Keratinocyte (primary cell): ENCODE data around the gene SRL. TPM values are rescaled to one million over a fixed set of nuclear protein-coding genes. Genes with fewer than 3 reads are reported as not detected.

Experiments
- DNase-seq: peaks from one replicate; pipeline ENCODE4 v3.0.0-alpha.2; 2011; ENCODE audit warnings: low read depth, missing footprints, low spot score
- FAIRE-seq: peaks from 2 replicates; lab custom pipeline; 2011; peaks lifted over from hg19 to GRCh38; lab: Jason Lieb, UNC
- H2AFZ ChIP-seq: 2 replicates; pipeline ENCODE4 v1.6.0; 2012; ENCODE audit warnings: low read length, control low read depth, inconsistent platforms; ENCODE audit not compliant: control insufficient read depth
- H3K27ac ChIP-seq: 2 replicates; pipeline ENCODE4 v1.5.1; 2011; ENCODE audit warnings: low read length; ENCODE audit not compliant: control insufficient read depth, insufficient read depth
- H3K27me3 ChIP-seq: 3 replicates; pipeline ENCODE4 v1.6.0; 2011; ENCODE audit warnings: low read length; ENCODE audit not compliant: control insufficient read depth, insufficient read depth; ENCODE audit errors: extremely low read depth
- H3K36me3 ChIP-seq, 2 experiments: 2 replicates in 1 of 2; 3 replicates in 1 of 2; pipeline ENCODE4 v1.5.1; 2011; ENCODE audit warnings: low read length in 2 of 2, mild to moderate bottlenecking in 1 of 2; ENCODE audit not compliant: control insufficient read depth in 2 of 2, insufficient read depth in 2 of 2; ENCODE audit errors: extremely low read depth in 1 of 2
- H3K4me1 ChIP-seq: 3 replicates; pipeline ENCODE4 v1.5.1; 2011; ENCODE audit warnings: low read length; ENCODE audit not compliant: control insufficient read depth, insufficient read depth; ENCODE audit errors: extremely low read depth
- H3K4me2 ChIP-seq: 3 replicates; pipeline ENCODE4 v1.6.0; 2011; ENCODE audit warnings: low read depth, low read length; ENCODE audit not compliant: control insufficient read depth, insufficient read depth; ENCODE audit errors: extremely low read depth
- H3K4me3 ChIP-seq, 3 experiments: fragments of 200-600 bp in 1 of 3; sonication (generic) in 1 of 3; 2 replicates in 2 of 3; 3 replicates in 1 of 3; pipeline ENCODE4 v1.5.1; 2011 to 2016; ENCODE audit warnings: low read length in 3 of 3, mild to moderate bottlenecking in 3 of 3, control low read depth in 2 of 3, inconsistent platforms in 1 of 3, low read depth in 1 of 3, mixed read lengths in 1 of 3, mixed run types in 1 of 3, moderate library complexity in 1 of 3; ENCODE audit not compliant: control insufficient read depth in 2 of 3, insufficient read depth in 2 of 3; ENCODE audit errors: extremely low read depth in 1 of 3
- H3K79me2 ChIP-seq: 2 replicates; pipeline ENCODE4 v1.6.0; 2012; ENCODE audit warnings: low read length; ENCODE audit not compliant: control insufficient read depth, insufficient read depth
- H3K9ac ChIP-seq: 3 replicates; pipeline ENCODE4 v1.6.0; 2011; ENCODE audit warnings: low read length; ENCODE audit not compliant: control insufficient read depth, insufficient read depth; ENCODE audit errors: extremely low read depth
- H3K9me1 ChIP-seq: 3 replicates; pipeline ENCODE4 v1.6.0; 2011; ENCODE audit warnings: low read length; ENCODE audit not compliant: control insufficient read depth, insufficient read depth; ENCODE audit errors: extremely low read depth
- H3K9me3 ChIP-seq: 2 replicates; pipeline ENCODE4 v1.5.1; 2012; ENCODE audit warnings: low read depth, low read length; ENCODE audit not compliant: control insufficient read depth
- H4K20me1 ChIP-seq: 3 replicates; pipeline ENCODE4 v1.6.0; 2011; ENCODE audit warnings: low read length; ENCODE audit not compliant: control insufficient read depth, insufficient read depth; ENCODE audit errors: extremely low read depth
- CTCF ChIP-seq, 3 experiments: IDR thresholded peaks in 1 of 3; conservative IDR thresholded peaks in 1 of 3; optimal IDR thresholded peaks in 1 of 3; 2 replicates in 2 of 3; 3 replicates in 1 of 3; pipeline versions ENCODE3 to v1.5.1; 2011; ENCODE audit warnings: low read length in 3 of 3, mild to moderate bottlenecking in 3 of 3, moderate library complexity in 2 of 3, control low read depth in 1 of 3, inconsistent platforms in 1 of 3; ENCODE audit not compliant: insufficient read depth in 2 of 3; ENCODE audit errors: extremely low read depth in 1 of 3
- EZH2 ChIP-seq: IDR thresholded peaks from one replicate; pipeline ENCODE4 v1.6.1; 2012; ENCODE audit warnings: inconsistent platforms, mild to moderate bottlenecking, low read length, moderate library complexity
- dilution Hi-C: fragments of 300-500 bp; cut with MboI; formaldehyde crosslinking; loops from one replicate; pipeline ENCODE4 v1.7.0; 2020; ENCODE audit warnings: low sequenced_read_pairs; ENCODE audit not compliant: extremely low pct_ligation_motif_present
- polyA plus RNA-seq, 5 experiments: library from polyadenylated mRNA; depleted of rRNA in 3 of 5; stranded (reverse) in 3 of 5; stranded (forward) in 1 of 5; unstranded in 1 of 5; fragments of >200 nt; gene quantifications; 1 replicate in 1 of 5; 2 replicates in 3 of 5; 3 replicates in 1 of 5; pipeline versions ENCODE4 v1.2.1 to v1.2.3, GENCODE V29; 2011 to 2012; ENCODE audit warnings: missing spikeins in 2 of 5, low read depth in 1 of 5, low replicate concordance in 1 of 5

Gene SRL
- polyA plus RNA-seq, 1 donor (not counting 4 experiments of a cell fraction or from before 2014, with no cell fraction given) = not detected

GRCh38 chr16:4220358-4220757 lies 21.5 kb downstream of the SRL start:
- Histone ChIP-seq H3K27me3 (no peaks in the 10 kb centered on the region), H3K9me3 (no peaks in the 10 kb centered on the region), H4K20me1 (no peaks in the 10 kb centered on the region), H3K79me2 (no peaks in the 10 kb centered on the region), H3K4me3 (no peak overlapping the region), H3K27ac (no peak overlapping the region), H2AFZ (no peak overlapping the region), H3K9ac (no peak overlapping the region), H3K4me2 (no peak overlapping the region), H3K4me1 (no peaks in the 10 kb centered on the region), H3K9me1 (no peaks in the 10 kb centered on the region), H3K36me3 (no peaks in the 10 kb centered on the region)
- TF ChIP-seq EZH2 = no peak
- no peak for TF ChIP-seq CTCF (optimal IDR thresholded peaks at IDR 0.05 in 1 of 3, IDR thresholded peaks at IDR 0.05 in 1 of 3, conservative IDR thresholded peaks at IDR 0.05 in 1 of 3; ENCODE audit: extremely low read depth in 1 of 3, insufficient read depth in 2 of 3, low read length in 3 of 3)
- DNase-seq (no peak), FAIRE-seq (no peak)
- dilution Hi-C loops = no loop called here

- Histone ChIP-seq H3K4me3 (no peak overlapping the region), H3K9me3 (no peaks in the 10 kb centered on the region), H3K4me2 (no peak overlapping the region), H3K79me2 (no peaks in the 10 kb centered on the region), H4K20me1 (no peaks in the 10 kb centered on the region), H3K4me1 (peaks cover 15% of the 10 kb centered on the region), H3K27me3 (no peaks in the 10 kb centered on the region), H3K9me1 (no peaks in the 10 kb centered on the region), H2AFZ (no peak overlapping the region), H3K36me3 (no peaks in the 10 kb centered on the region), H3K9ac (no peak overlapping the region), H3K27ac (no peak overlapping the region)
- DNase-seq (no peak), FAIRE-seq (no peak)
- TF ChIP-seq EZH2 = no peak
- TF ChIP-seq CTCF (optimal IDR thresholded peaks at IDR 0.05 in 1 of 3, IDR thresholded peaks at IDR 0.05 in 1 of 3, conservative IDR thresholded peaks at IDR 0.05 in 1 of 3; ENCODE audit: extremely low read depth in 1 of 3, insufficient read depth in 2 of 3, low read length in 3 of 3) = no peak
- dilution Hi-C loops = no loop called here
Observed at GRCh38 chr16:4218202-4218601, 23.7 kb downstream of the SRL start.
